D721Med (cell line): ENCODE data around the gene MMP17.

Experiments
- DNase-seq: peaks from one replicate; pipeline ENCODE4 v3.0.0; 2011; ENCODE audit warnings: low spot score; ENCODE audit not compliant: insufficient read length
- FAIRE-seq: peaks from 2 replicates; lab custom pipeline; 2011; peaks lifted over from hg19 to GRCh38; lab: Jason Lieb, UNC
- CTCF ChIP-seq: IDR thresholded peaks from 2 replicates; pipeline ENCODE4 v1.5.1; 2012; ENCODE audit warnings: mild to moderate bottlenecking, control low read depth; ENCODE audit not compliant: insufficient read depth; ENCODE audit errors: missing control alignments

Gene MMP17

GRCh38 chr12:131892711-131893604 is 64.8 kb downstream of the MMP17 start:
- TF ChIP-seq CTCF, result no peak
- DNase-seq, result no peak
- FAIRE-seq, result no peak

- no peak for TF ChIP-seq CTCF
- FAIRE-seq (no peak), DNase-seq (no peak)
Observed at GRCh38 chr12:131893605-131894312, 65.6 kb downstream of the MMP17 start.

- DNase-seq (peak; percentile 99), FAIRE-seq (no peak)
- no peak for TF ChIP-seq CTCF
Observed at GRCh38 chr12:131894313-131894860, 66.2 kb downstream of the MMP17 start, which contains the start of gene ULK1. ULK1 (plus strand) TSS chr12:131894622; CDS start chr12:131895002, 380 bp downstream.

GRCh38 chr12:131894981-131895639 is 66.9 kb downstream of the MMP17 start:
- no peak for TF ChIP-seq CTCF
- DNase-seq, result no peak
- FAIRE-seq, result no peak

- TF ChIP-seq CTCF, result no peak
- DNase-seq, result no peak
- no peak for FAIRE-seq
Observed at GRCh38 chr12:131895640-131896079, 67.5 kb downstream of the MMP17 start.

- peak; percentile 90 for DNase-seq
- no peak for FAIRE-seq
- no peak for TF ChIP-seq CTCF
Observed at GRCh38 chr12:131896080-131896810, 68.1 kb downstream of the MMP17 start.
